HK-2 (cell line): Measurements from ENCODE around the gene S100PBP.

Experiments
- DNase-seq: peaks from one replicate; pipeline ENCODE4 v3.0.0-alpha.2; 2018; ENCODE audit not compliant: unreplicated experiment

The S100PBP gene

GRCh38 chr1:32817159-32817814 lies at the start of gene S100PBP, which contains the start of gene YARS1:
Gene S100PBP (plus strand): TSS chr1:32817653. CDS start chr1:32826100, 8,447 bp downstream.
Gene YARS1 (minus strand): TSS chr1:32817358. CDS start chr1:32817244, 114 bp downstream.
- peak; percentile 100 for DNase-seq

GRCh38 chr1:32768110-32768850 lies 49.2 kb upstream of the S100PBP start:
- DNase-seq: no peak

GRCh38 chr1:32769524-32770220 lies 47.8 kb upstream of the S100PBP start:
- DNase-seq: no peak

GRCh38 chr1:32770221-32770731 lies 47.2 kb upstream of the S100PBP start:
- DNase-seq: no peak

- DNase-seq: no peak
These were observed 46.5 kb upstream of the S100PBP start for GRCh38 chr1:32770741-32771548.

- no peak for DNase-seq
These were observed 45.7 kb upstream of the S100PBP start for GRCh38 chr1:32771561-32772280.

- no peak for DNase-seq
These were observed 45.0 kb upstream of the S100PBP start for GRCh38 chr1:32772281-32773017.

GRCh38 chr1:32773018-32773763 lies 44.3 kb upstream of the S100PBP start:
- DNase-seq: peak; percentile 85

GRCh38 chr1:32773764-32774463 lies 43.5 kb upstream of the S100PBP start:
- DNase-seq: no peak

- DNase-seq: no peak
These were observed 43.0 kb upstream of the S100PBP start for GRCh38 chr1:32774464-32774808.

- DNase-seq: peak; percentile 54
These were observed 42.4 kb upstream of the S100PBP start for GRCh38 chr1:32774950-32775634.

GRCh38 chr1:32775640-32776337 lies 41.7 kb upstream of the S100PBP start:
- DNase-seq: no peak

- DNase-seq: no peak
These were observed 38.2 kb upstream of the S100PBP start for GRCh38 chr1:32779242-32779641.

- no peak for DNase-seq
These were observed 37.4 kb upstream of the S100PBP start for GRCh38 chr1:32780005-32780404.

GRCh38 chr1:32780628-32781234 lies 36.7 kb upstream of the S100PBP start:
- DNase-seq: no peak

GRCh38 chr1:32782086-32782485 lies 35.4 kb upstream of the S100PBP start:
- DNase-seq: no peak

- DNase-seq: no peak
These were observed 33.6 kb upstream of the S100PBP start for GRCh38 chr1:32783851-32784250.
